Ecto neural progenitor cell (in vitro differentiated cells): Measurements from ENCODE around the gene VAPA.

Source experiments
- DNase-seq: peaks from one replicate; pipeline ENCODE4 v3.0.0-alpha.2; 2018; ENCODE audit warnings: low spot score

The VAPA gene

GRCh38 chr18:9913526-9914333 is at the start of gene VAPA:
TSS of gene VAPA (plus strand) at chr18:9914016. CDS start at chr18:9914257, 241 bp downstream.
- DNase-seq: peak; percentile 97

GRCh38 chr18:9865764-9866490 is 47.9 kb upstream of the VAPA start:
- DNase-seq: no peak

GRCh38 chr18:9866627-9867026 is 47.2 kb upstream of the VAPA start:
- DNase-seq: no peak

GRCh38 chr18:9867071-9867594 is 46.7 kb upstream of the VAPA start:
- no peak for DNase-seq

- DNase-seq: no peak
Measured at GRCh38 chr18:9868857-9869714, 44.7 kb upstream of the VAPA start.

GRCh38 chr18:9869715-9870430 is 43.9 kb upstream of the VAPA start:
- no peak for DNase-seq

- DNase-seq: no peak
Measured at GRCh38 chr18:9870431-9871008, 43.3 kb upstream of the VAPA start.

- no peak for DNase-seq
Measured at GRCh38 chr18:9871244-9871746, 42.5 kb upstream of the VAPA start.

- DNase-seq: no peak
Measured at GRCh38 chr18:9872823-9873222, 41.0 kb upstream of the VAPA start.

GRCh38 chr18:9874728-9875127 is 39.1 kb upstream of the VAPA start:
- no peak for DNase-seq

GRCh38 chr18:9876212-9876866 is 37.5 kb upstream of the VAPA start:
- no peak for DNase-seq

GRCh38 chr18:9876867-9877654 is 36.8 kb upstream of the VAPA start:
- DNase-seq: no peak

- no peak for DNase-seq
Measured at GRCh38 chr18:9877655-9878014, 36.2 kb upstream of the VAPA start.

- no peak for DNase-seq
Measured at GRCh38 chr18:9878095-9878494, 35.7 kb upstream of the VAPA start.

GRCh38 chr18:9878783-9879242 is 35.0 kb upstream of the VAPA start:
- no peak for DNase-seq

GRCh38 chr18:9884090-9884489 is 29.7 kb upstream of the VAPA start:
- DNase-seq: no peak

GRCh38 chr18:9884532-9885140 is 29.2 kb upstream of the VAPA start:
- no peak for DNase-seq

GRCh38 chr18:9885170-9886004 is 28.4 kb upstream of the VAPA start, which contains the start of gene TXNDC2:
TSS of gene TXNDC2 (plus strand) at chr18:9885973. CDS start at chr18:9886681, 708 bp downstream.
- no peak for DNase-seq
